Heart left ventricle (tissue), 16 donors: Measurements from ENCODE around the gene IGSF6. TPM values are rescaled to one million over a fixed set of nuclear protein-coding genes. Genes with fewer than 3 reads are reported as not detected.
A peak's percentile ranks its signal among the peaks of the same experiment; 100 is the strongest.

Experiments used
- ATAC-seq, 4 donors: fragments of 200-7000 bp; cut with Tn5 transposase; one replicate each; pipeline ENCODE4 v1.9.1; 2020 to 2022; ENCODE audit warnings: moderate library complexity in 4 of 4, mild to moderate bottlenecking in 3 of 4, moderate number of reproducible peaks in 1 of 4
- DNase-seq, 5 donors: peaks; one replicate each; pipeline ENCODE4 v3.0.0-alpha.2; 2020
- H3K27ac ChIP-seq, 12 donors: fragments of 200-600 bp; sonication (generic) in 4 of 12; one replicate each; pipeline versions ENCODE4 v1.5.0 to v1.8.0; 2016 to 2022; ENCODE audit warnings: mild to moderate bottlenecking in 2 of 12
- H3K27me3 ChIP-seq, 9 donors: fragments of 200-600 bp; sonication (generic) in 2 of 9; one replicate each; pipeline versions ENCODE4 v1.5.1 to v1.8.0; 2016 to 2022; ENCODE audit warnings: mild to moderate bottlenecking in 3 of 9
- H3K36me3 ChIP-seq, 9 donors: fragments of 200-600 bp; sonication (generic) in 2 of 9; one replicate each; pipeline versions ENCODE4 v1.5.0 to v1.8.0; 2018 to 2022; ENCODE audit warnings: mild to moderate bottlenecking in 2 of 9
- H3K4me1 ChIP-seq, 12 donors: fragments of 200-600 bp; sonication (generic) in 4 of 12; one replicate each; pipeline versions ENCODE4 v1.5.0 to v1.8.0; 2016 to 2022; ENCODE audit warnings: mild to moderate bottlenecking in 3 of 12
- H3K4me3 ChIP-seq, 12 donors: fragments of 200-600 bp; sonication (generic) in 4 of 12; one replicate each; pipeline versions ENCODE4 v1.5.0 to v1.8.0; 2017 to 2022; ENCODE audit warnings: mild to moderate bottlenecking in 9 of 12, moderate library complexity in 4 of 12
- H3K9me3 ChIP-seq, 12 donors: fragments of 200-600 bp; sonication (generic) in 4 of 12; one replicate each; pipeline versions ENCODE4 v1.5.0 to v1.8.0; 2016 to 2022; ENCODE audit warnings: mild to moderate bottlenecking in 1 of 12
- CTCF ChIP-seq, 12 donors: fragments of 200-600 bp; sonication (generic) in 4 of 12; IDR thresholded peaks; one replicate each; pipeline versions ENCODE4 v1.5.0 to v1.8.0; 2018 to 2022; ENCODE audit warnings: antibody characterized with exemption in 12 of 12, mild to moderate bottlenecking in 5 of 12
- POLR2A ChIP-seq, 2 donors: fragments of 450-650 bp; IDR thresholded peaks; one replicate each; pipeline ENCODE4 v1.6.1; 2017; ENCODE audit warnings: antibody characterized with exemption in 2 of 2, mild to moderate bottlenecking in 2 of 2, moderate library complexity in 2 of 2
- WGBS, 4 donors: extraction: QIAGEN DNeasy Blood & Tissue Kit in 2 of 4; methylation state at CpG; one replicate each; pipeline versions ENCODE4 v1.1.5 to v1.1.7; 2013 to 2018; 5-methylcytosine and 5-hydroxymethylcytosine counted together
- intact Hi-C, 10 donors: fragments of 100-400 bp; cut with DNase I; formaldehyde crosslinking; loops; one replicate each; pipeline versions ENCODE4 v1.11.1 to v1.14.2; 2022
- polyA plus RNA-seq, 2 donors: library from polyadenylated mRNA; stranded (reverse); fragments of 200-250 nt; gene quantifications; one replicate each; pipeline ENCODE4 v1.2.3, GENCODE V29; 2013
- total RNA-seq, 9 donors: library from RNA; depleted of rRNA in 2 of 9; stranded (reverse); fragments of >200 nt in 2 of 9; fragmentation: NEBNext Ultra II Directional in 3 of 9; extraction: Animal tissue kit (Norgen Biotek cat#: 25700) in 3 of 9; gene quantifications; one replicate each; pipeline versions ENCODE4 v1.1.0 to v1.2.4, GENCODE V29; 2016 to 2023
- donor health status: ischemic (EF 13 %, LVEDD 7.1; RV severe dilation, severe dysfunction).
- donor health status: healthy with polysubstance abuse.
- donor health status: DM: no; HTN: yes; CAD: no.
- donor health status: DM: no; HTN: no; CAD: no.
- donor health status: ischemic (EF 25% LVEDD 6.9; RV normal size, moderate dysfunction).
- donor health status: ischemic (EF 25% LVEDD 5.7; RV mildly dilated, moderate dysfunction).
- donor health status: healthy.
- donor health status: DM: yes; HTN: yes; CAD: no.
- donor health status: ischemic (EF 35%, LVEDD 5.7; RV mildly dilated, moderate dysfunction).
- donor health status: nonischemic (EF 11% LVEDD 7.7; RV severe dilation, severe dysfunction).
- donor health status: DM: yes; HTN: yes; CAD: no.
- donor health status: PGD.
- donor health status: ischemic (EF 29% LVEDD 5.4; RV normal size, mild dysfunction).
- donor health status: nonischemic (EF 23%, LVEDD 6.1; RV moderate dilation, normal function).

Gene IGSF6
- total and polyA plus RNA-seq, 11 donors, result 0.56 to 45.0 (median 0.99) TPM

GRCh38 chr16:21603928-21604327 lies 48.5 kb downstream of the IGSF6 start:
- intact Hi-C loops, result loop anchor here in 3 of 10 donors (5.0 kb wide), 2 partner anchors 33 to 38 kb away; no protein-coding TSS in a partner anchor
- H3K36me3 ChIP-seq, result no peaks in the 10 kb centered on the region
- 9 to 30% (median 18%) methylated on average over 3 of the region's 3 CpGs for WGBS, 4 donors
- DNase-seq (no peak), ATAC-seq (no peak)
- H3K4me3 ChIP-seq, result no peak overlapping the region
- no peak overlapping the region for H3K27ac ChIP-seq
- TF ChIP-seq CTCF (IDR thresholded peaks at IDR 0.05) (no peak), POLR2A (IDR thresholded peaks at IDR 0.05) (no peak)
- no peaks in the 10 kb centered on the region for H3K9me3 ChIP-seq
- peaks cover 3 to 78% (median 37%) of the 10 kb centered on the region in 12 donors for H3K4me1 ChIP-seq
- H3K27me3 ChIP-seq, result no peaks in the 10 kb centered on the region

GRCh38 chr16:21602785-21603184 lies 49.6 kb downstream of the IGSF6 start:
- intact Hi-C loops, result loop anchor here in 3 of 10 donors (5.0 kb wide), 2 partner anchors 35 to 40 kb away; no protein-coding TSS in a partner anchor
- no peak overlapping the region for H3K4me3 ChIP-seq
- TF ChIP-seq CTCF (IDR thresholded peaks at IDR 0.05), result no peak
- TF ChIP-seq POLR2A (IDR thresholded peaks at IDR 0.05), result no peak
- H3K4me1 ChIP-seq, result peaks cover 3 to 77% (median 31%) of the 10 kb centered on the region in 12 donors
- H3K27me3 ChIP-seq, result no peaks in the 10 kb centered on the region
- no peaks in the 10 kb centered on the region for H3K9me3 ChIP-seq
- no peaks in the 10 kb centered on the region for H3K36me3 ChIP-seq
- no peak overlapping the region for H3K27ac ChIP-seq
- no peak for DNase-seq
- no peak for ATAC-seq
- 89 to 97% (median 96%) methylated on average over 3 of the region's 3 CpGs for WGBS, 4 donors

GRCh38 chr16:21600031-21600773 lies 52.2 kb downstream of the IGSF6 start:
- intact Hi-C loops, result loop anchor here in 3 of 10 donors (5.0 kb wide), 2 partner anchors 37 to 42 kb away; no protein-coding TSS in a partner anchor
- DNase-seq (peak in 3 of 5 donors; percentile 15 to 44 (median 30)), ATAC-seq (peak in 1 of 4 donors; percentile 3)
- Histone ChIP-seq H3K4me1 (peaks cover 3 to 56% (median 29%) of the 10 kb centered on the region in 12 donors), H3K4me3 (peak overlapping the region; percentile 71 to 96 (median 90)), H3K36me3 (no peaks in the 10 kb centered on the region), H3K27ac (peak overlapping the region; percentile 84 to 98 (median 94)), H3K27me3 (no peaks in the 10 kb centered on the region), H3K9me3 (no peaks in the 10 kb centered on the region)
- WGBS, 4 donors, result 0 to 1% (median 0%) methylated on average over 32 to 52 of the region's 52 CpGs
- no peak for TF ChIP-seq POLR2A (IDR thresholded peaks at IDR 0.05)
- no peak for TF ChIP-seq CTCF (IDR thresholded peaks at IDR 0.05)
